HUES48 (cell line): Measurements from ENCODE around the gene CT47A1.
"Not testable (repeated sequence)": the region's sequence is repeated elsewhere in the genome, so short reads cannot be mapped to it uniquely, and the experiment has no call there.

ENCODE experiments used
- H3K27ac ChIP-seq: one replicate; pipeline ENCODE4 v1.7.0; 2013; ENCODE audit warnings: low read depth, low read length, inconsistent platforms
- H3K27me3 ChIP-seq: 2 replicates; pipeline ENCODE4 v1.6.1; 2013; ENCODE audit warnings: mild to moderate bottlenecking, low read length; ENCODE audit not compliant: control insufficient read depth, insufficient read depth
- H3K36me3 ChIP-seq: 2 replicates; pipeline ENCODE4 v1.6.1; 2013; ENCODE audit warnings: low read length; ENCODE audit not compliant: control insufficient read depth, insufficient read depth
- H3K4me1 ChIP-seq: 2 replicates; pipeline ENCODE4 v1.6.1; 2013; ENCODE audit warnings: mild to moderate bottlenecking, low read length; ENCODE audit not compliant: control insufficient read depth, insufficient read depth
- H3K4me3 ChIP-seq: 2 replicates; pipeline ENCODE4 v1.5.1; 2013; ENCODE audit warnings: mild to moderate bottlenecking, low read depth, low read length
- H3K9ac ChIP-seq: 2 replicates; pipeline ENCODE4 v1.6.1; 2013; ENCODE audit warnings: mild to moderate bottlenecking, low read depth, low read length, moderate library complexity
- H3K9me3 ChIP-seq: 2 replicates; pipeline ENCODE4 v1.6.1; 2013; ENCODE audit warnings: low read length; ENCODE audit not compliant: control insufficient read depth, insufficient read depth

Gene CT47A1

DNA sequence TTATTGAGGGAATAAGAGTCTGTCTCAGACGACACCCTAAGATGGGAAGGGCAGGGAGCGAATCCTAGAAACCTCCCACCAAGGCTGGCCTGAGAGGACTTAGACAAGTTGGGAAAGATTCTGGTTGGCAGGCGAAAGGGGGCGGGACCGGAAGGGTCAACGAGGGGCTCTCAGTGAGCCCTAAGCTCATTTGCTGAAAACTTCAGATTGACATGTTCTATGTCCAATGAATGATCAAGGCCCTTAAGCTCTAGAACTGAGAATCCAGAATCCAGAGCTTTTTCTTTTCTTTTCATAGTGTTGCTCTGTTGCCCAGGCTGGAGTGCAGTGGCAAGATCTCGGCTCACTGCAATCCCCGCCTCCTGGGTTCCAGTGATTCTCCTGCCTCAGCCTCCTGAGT lies at the start of gene CT47A1:
Gene CT47A1, minus strand, starts transcription at position 101 of the 400 bp plus-strand sequence. CDS start 231 bp downstream, outside the sequence.
- not testable (repeated sequence) for H3K4me3 ChIP-seq, H3K9ac ChIP-seq, H3K4me1 ChIP-seq, H3K27me3 ChIP-seq, H3K36me3 ChIP-seq, H3K9me3 ChIP-seq, H3K27ac ChIP-seq

DNA sequence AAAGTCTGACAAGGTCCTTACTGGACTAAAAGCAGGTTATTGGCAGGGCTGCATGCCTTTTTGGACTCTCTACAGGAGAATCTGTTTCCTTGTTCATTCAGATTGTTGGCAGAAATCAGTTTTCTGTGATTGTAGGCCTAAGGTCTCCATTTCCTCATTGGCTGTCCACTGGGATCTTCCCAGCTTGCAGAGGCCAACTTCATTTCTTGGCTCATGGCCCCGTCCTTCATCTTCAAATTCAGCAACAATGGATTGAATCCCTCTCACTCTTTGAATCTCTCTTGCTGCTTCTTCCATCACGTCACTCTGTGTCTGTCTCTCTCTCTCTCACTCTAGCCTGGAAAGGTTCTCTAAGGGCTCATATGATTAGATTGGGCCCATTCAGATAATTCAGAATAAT lies 47.0 kb upstream of the CT47A1 start:
- Histone ChIP-seq H3K36me3 (no peaks in the 10 kb centered on the region), H3K9ac (no peak overlapping the region), H3K4me1 (no peaks in the 10 kb centered on the region), H3K4me3 (no peak overlapping the region), H3K27me3 (peaks cover 6% of the 10 kb centered on the region), H3K27ac (no peak overlapping the region), H3K9me3 (no peaks in the 10 kb centered on the region)

DNA sequence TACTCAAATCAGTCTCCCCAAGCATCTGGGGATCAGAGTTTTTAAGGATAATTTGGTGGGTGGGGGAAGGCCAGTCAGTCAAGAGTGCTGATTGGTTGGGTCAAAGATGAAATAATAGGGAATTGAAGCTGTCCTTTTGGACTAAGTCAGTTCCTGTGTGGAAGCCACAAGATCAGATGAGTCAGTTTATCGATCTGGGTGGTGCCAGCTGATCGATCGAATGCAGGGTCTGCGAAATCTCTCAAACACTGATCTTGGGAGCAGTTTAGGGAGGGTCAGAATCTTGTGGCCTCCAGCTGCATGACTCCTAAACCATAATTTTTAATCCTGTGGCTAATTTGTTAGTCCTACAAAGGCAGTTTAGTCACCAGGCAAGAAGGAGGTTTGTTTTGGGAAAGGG lies 44.5 kb upstream of the CT47A1 start:
- no peak overlapping the region for H3K27ac ChIP-seq
- no peak overlapping the region for H3K4me3 ChIP-seq
- no peak overlapping the region for H3K9ac ChIP-seq
- no peaks in the 10 kb centered on the region; the same call in none of the 2 replicates for H3K27me3 ChIP-seq
- no peaks in the 10 kb centered on the region for H3K9me3 ChIP-seq
- H3K36me3 ChIP-seq, result no peaks in the 10 kb centered on the region
- H3K4me1 ChIP-seq, result no peaks in the 10 kb centered on the region

DNA sequence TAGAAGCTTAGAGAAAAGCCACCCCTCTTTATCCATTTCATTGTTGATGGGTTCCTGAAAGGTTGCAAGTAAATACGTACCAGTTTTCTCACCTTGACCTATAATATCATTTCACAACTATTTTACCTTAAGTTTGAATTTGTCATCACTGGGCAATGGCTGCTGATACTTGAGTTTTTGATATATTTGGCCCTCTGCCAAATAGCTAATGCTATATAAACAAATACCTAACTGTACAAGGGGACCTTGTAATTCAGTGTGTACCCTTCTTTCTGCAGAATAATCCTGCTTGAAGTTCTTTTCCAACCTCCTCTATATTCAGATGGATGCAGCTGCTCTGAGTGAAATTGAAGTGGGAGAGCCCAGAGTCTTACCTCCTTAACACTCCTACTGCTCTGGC lies 42.9 kb upstream of the CT47A1 start:
- H3K27me3 ChIP-seq, result no peaks in the 10 kb centered on the region; the same call in 1 of the 2 replicates
- no peaks in the 10 kb centered on the region for H3K9me3 ChIP-seq
- H3K9ac ChIP-seq, result no peak overlapping the region
- H3K4me1 ChIP-seq, result no peaks in the 10 kb centered on the region
- H3K27ac ChIP-seq, result no peak overlapping the region
- no peak overlapping the region for H3K4me3 ChIP-seq
- H3K36me3 ChIP-seq, result no peaks in the 10 kb centered on the region

DNA sequence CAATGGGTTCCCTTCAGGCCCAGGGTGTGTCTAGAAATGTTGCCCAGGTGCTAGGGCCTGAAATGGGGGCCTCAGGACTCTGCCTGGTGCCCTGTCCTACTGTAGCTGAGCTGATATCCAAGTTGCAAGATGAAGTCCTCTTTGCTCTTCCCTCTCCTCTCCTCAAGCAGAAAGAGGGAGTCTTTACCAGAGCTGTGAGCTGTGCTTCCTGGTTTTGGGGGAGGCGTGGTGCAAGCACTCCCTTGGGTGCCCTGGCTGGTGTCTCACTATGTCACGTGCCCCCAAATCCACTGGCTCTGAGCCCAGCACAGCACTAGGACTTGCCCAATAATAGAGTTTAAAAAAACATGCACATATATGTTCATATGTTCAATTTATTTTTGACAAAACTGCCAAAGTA lies 29.3 kb upstream of the CT47A1 start:
- peaks cover 4% of the 10 kb centered on the region; the same call in 1 of the 2 replicates for H3K27me3 ChIP-seq
- no peak overlapping the region for H3K9ac ChIP-seq
- H3K4me1 ChIP-seq, result no peaks in the 10 kb centered on the region
- H3K27ac ChIP-seq, result no peak overlapping the region
- H3K4me3 ChIP-seq, result no peak overlapping the region
- H3K9me3 ChIP-seq, result no peaks in the 10 kb centered on the region
- H3K36me3 ChIP-seq, result no peaks in the 10 kb centered on the region

DNA sequence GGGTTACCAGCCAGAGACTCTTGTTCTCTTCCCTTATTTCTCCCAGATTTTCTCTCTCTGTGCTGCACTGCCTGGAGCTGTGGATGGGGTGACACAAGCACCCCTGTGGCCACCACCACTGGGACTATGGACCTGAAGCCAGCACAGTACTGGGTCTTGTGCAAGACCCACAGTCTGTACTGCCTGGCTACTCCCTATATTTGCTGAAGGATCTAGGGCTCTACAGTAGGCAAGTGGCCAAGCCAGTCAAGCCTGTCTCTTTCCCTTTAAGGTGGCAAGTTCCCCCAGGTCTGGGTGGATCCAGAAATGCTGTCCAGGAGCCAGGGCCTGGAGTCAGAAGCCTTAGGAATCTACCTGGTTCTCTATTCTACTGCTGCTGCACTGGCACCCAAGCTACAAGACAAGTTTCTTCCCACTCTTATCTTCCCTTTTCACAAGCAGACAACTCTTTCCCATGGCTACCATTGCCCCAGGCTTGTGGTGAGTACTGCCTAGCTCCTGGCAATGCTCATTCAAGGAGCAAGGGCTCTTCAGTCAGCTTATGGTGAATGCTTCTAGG lies 28.4 kb upstream of the CT47A1 start:
- no peaks in the 10 kb centered on the region for H3K36me3 ChIP-seq
- H3K4me1 ChIP-seq, result no peaks in the 10 kb centered on the region
- H3K9me3 ChIP-seq, result no peaks in the 10 kb centered on the region
- H3K27ac ChIP-seq, result no peak overlapping the region
- no peak overlapping the region for H3K9ac ChIP-seq
- H3K4me3 ChIP-seq, result no peak overlapping the region
- H3K27me3 ChIP-seq, result peaks cover 4% of the 10 kb centered on the region; the same call in 1 of the 2 replicates

DNA sequence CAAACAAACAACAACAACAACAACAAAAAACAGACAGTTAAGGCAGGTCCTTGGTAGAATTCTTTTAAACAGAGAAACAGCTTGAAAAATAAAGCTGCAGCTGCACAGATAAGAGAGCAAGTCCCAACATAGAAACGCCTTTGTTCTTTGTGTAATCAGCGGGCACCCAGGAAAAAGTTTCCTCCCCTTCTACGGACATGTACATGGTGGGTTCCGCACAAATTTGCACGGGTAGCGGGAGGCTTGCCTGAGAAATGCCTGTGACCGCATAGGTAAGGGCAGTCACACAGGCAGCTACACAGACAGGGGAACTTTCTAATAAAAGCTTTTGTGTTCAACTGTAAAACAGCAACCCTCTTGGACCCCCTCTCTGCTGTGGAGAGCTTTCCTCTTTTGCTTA lies 25.7 kb upstream of the CT47A1 start:
- H3K9ac ChIP-seq, result no peak overlapping the region
- peaks cover 17% of the 10 kb centered on the region for H3K4me1 ChIP-seq
- no peaks in the 10 kb centered on the region for H3K36me3 ChIP-seq
- H3K9me3 ChIP-seq, result 0 out of 2 replicates have a peak, but pooled peaks cover under 1% of the 10 kb centered on the region
- peaks cover 4% of the 10 kb centered on the region for H3K27me3 ChIP-seq
- no peak overlapping the region for H3K27ac ChIP-seq
- no peak overlapping the region for H3K4me3 ChIP-seq

DNA sequence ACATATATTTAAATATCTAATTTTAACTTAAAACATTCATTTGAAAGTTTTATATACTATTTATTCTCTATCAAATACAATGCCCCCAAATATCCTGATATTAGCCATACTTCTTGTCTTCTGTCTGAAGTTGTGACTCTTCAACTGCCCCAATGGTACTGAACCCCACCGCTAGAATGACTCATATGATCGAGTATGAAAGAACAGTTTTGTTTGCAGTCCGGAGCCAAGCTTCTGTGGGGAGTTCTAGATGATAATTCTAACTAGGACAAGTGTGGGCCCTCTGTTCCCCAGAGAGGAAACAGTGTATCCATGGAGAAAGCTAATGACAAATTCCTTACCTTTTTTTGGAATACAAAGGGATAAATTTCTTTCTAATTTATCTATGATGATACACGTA lies 24.7 kb upstream of the CT47A1 start:
- Histone ChIP-seq H3K27me3 (peaks cover 4% of the 10 kb centered on the region), H3K4me1 (peaks cover 17% of the 10 kb centered on the region), H3K9ac (no peak overlapping the region), H3K4me3 (no peak overlapping the region), H3K27ac (no peak overlapping the region), H3K9me3 (peaks cover 3% of the 10 kb centered on the region; the same call in 1 of the 2 replicates), H3K36me3 (no peaks in the 10 kb centered on the region)

DNA sequence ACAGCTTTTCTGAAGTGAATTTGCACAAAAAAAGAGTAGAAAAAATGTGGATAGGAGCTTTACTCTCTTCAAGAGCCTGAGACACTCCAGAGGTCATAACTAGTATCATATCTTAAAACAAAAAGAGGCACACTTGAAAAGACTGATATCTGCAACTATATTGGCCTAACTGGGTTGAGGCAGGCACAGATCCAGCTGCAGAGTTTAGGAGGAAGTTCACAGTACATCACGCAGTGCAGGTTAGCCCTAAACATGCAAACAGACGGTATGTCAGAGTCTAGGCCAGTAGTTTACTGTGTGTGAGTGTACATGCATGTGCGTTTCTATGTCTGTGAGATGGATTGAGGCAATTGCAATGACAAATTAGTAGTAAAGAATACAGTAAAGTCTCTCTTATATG lies 24.2 kb upstream of the CT47A1 start:
- H3K36me3 ChIP-seq, result no peaks in the 10 kb centered on the region
- H3K4me1 ChIP-seq, result peaks cover 17% of the 10 kb centered on the region
- H3K9ac ChIP-seq, result no peak overlapping the region
- H3K27ac ChIP-seq, result no peak overlapping the region
- peaks cover 4% of the 10 kb centered on the region for H3K27me3 ChIP-seq
- peaks cover 3% of the 10 kb centered on the region; the same call in 1 of the 2 replicates for H3K9me3 ChIP-seq
- H3K4me3 ChIP-seq, result no peak overlapping the region

DNA sequence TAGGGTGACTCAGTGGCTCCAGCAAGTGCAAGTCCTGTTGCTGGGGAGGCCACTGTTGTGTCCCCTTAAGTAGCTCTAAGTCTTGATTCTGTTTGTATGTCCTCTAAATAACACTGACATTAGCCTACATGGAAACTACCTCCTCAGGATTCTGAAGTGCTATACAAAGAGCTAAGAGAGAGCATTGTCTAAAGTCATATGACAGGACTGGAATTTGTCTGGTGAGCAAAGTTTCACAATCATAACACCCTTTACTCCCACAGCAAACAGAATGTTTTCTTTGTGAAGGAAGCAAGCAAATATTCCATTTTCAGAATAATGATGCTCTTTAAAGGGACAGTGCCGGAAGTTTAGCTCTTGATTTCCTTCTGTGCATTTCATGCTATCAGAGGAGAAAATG lies 23.4 kb upstream of the CT47A1 start:
- Histone ChIP-seq H3K27ac (no peak overlapping the region), H3K36me3 (no peaks in the 10 kb centered on the region), H3K4me1 (peaks cover 17% of the 10 kb centered on the region), H3K9ac (no peak overlapping the region), H3K9me3 (peaks cover 3% of the 10 kb centered on the region; the same call in 1 of the 2 replicates), H3K27me3 (peaks cover 4% of the 10 kb centered on the region), H3K4me3 (no peak overlapping the region)

DNA sequence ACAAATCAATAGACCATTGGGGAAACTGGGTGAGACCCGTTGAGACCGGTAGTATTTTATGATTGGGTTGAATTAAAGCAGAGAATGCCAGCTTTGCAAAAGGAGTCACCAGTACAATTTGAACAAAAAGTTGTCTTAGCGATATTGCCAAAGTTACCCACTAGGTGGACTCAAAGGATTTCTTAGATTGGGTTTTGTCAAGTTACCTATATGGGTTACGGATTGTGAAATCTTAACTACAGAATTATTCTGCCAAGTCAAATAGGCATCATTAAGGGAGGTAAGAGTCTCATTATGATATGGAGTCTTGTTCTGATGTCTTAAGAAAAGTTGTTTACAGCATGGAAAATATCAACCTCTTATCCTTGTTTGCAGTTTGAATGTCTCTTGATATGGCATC lies 15.0 kb upstream of the CT47A1 start:
- H3K9ac ChIP-seq, result no peak overlapping the region
- H3K4me3 ChIP-seq, result no peak overlapping the region
- H3K4me1 ChIP-seq, result peaks cover 6% of the 10 kb centered on the region; the same call in 1 of the 2 replicates
- no peaks in the 10 kb centered on the region for H3K36me3 ChIP-seq
- peaks cover 3% of the 10 kb centered on the region; the same call in 1 of the 2 replicates for H3K27me3 ChIP-seq
- no peaks in the 10 kb centered on the region for H3K9me3 ChIP-seq
- H3K27ac ChIP-seq, result no peak overlapping the region
